GM19452 (cell line): ENCODE measurements around the gene C3AR1.
"Not testable (repeated sequence)": the region's sequence is repeated elsewhere in the genome, so short reads cannot be mapped to it uniquely, and the experiment has no call there.

Experiments used
- ATAC-seq: cut with Tn5 transposase; IDR thresholded peaks from one replicate; pipeline ENCODE4 v1.9.1; 2021; ENCODE audit not compliant: unreplicated experiment

The C3AR1 gene

GRCh38 chr12:8065991-8066594, at the start of gene C3AR1:
Gene C3AR1 (minus strand): TSS chr12:8066359. CDS start chr12:8060185, 6,174 bp downstream.
- peak; percentile 78 for ATAC-seq

- not testable (repeated sequence) for ATAC-seq
These were observed 47.0 kb upstream of the C3AR1 start for GRCh38 chr12:8113117-8113516.

GRCh38 chr12:8108808-8109398, 42.7 kb upstream of the C3AR1 start:
- no peak for ATAC-seq

- ATAC-seq: no peak
These were observed 33.1 kb upstream of the C3AR1 start for GRCh38 chr12:8099235-8099634.

GRCh38 chr12:8096281-8096915, 30.2 kb upstream of the C3AR1 start:
- no peak for ATAC-seq

- no peak for ATAC-seq
These were observed 27.1 kb upstream of the C3AR1 start for GRCh38 chr12:8093291-8093690.

- ATAC-seq: no peak
These were observed 23.6 kb upstream of the C3AR1 start for GRCh38 chr12:8089716-8090115.

- not testable (repeated sequence) for ATAC-seq
These were observed 23.1 kb upstream of the C3AR1 start for GRCh38 chr12:8089277-8089676.

- ATAC-seq: peak; percentile 57
These were observed 22.4 kb upstream of the C3AR1 start for GRCh38 chr12:8088574-8088973.

GRCh38 chr12:8087666-8088065, 21.5 kb upstream of the C3AR1 start:
- ATAC-seq: no peak

GRCh38 chr12:8084351-8084750, 18.2 kb upstream of the C3AR1 start:
- not testable (repeated sequence) for ATAC-seq

- ATAC-seq: no peak
These were observed 16.6 kb upstream of the C3AR1 start for GRCh38 chr12:8082808-8083100.

- no peak for ATAC-seq
These were observed 15.2 kb upstream of the C3AR1 start for GRCh38 chr12:8081251-8081920.

- no peak for ATAC-seq
These were observed 14.0 kb upstream of the C3AR1 start for GRCh38 chr12:8080120-8080519.

- no peak for ATAC-seq
These were observed 12.8 kb upstream of the C3AR1 start for GRCh38 chr12:8078916-8079315.

- no peak for ATAC-seq
These were observed 12.2 kb upstream of the C3AR1 start for GRCh38 chr12:8078398-8078797.

- ATAC-seq: no peak
These were observed 11.0 kb upstream of the C3AR1 start for GRCh38 chr12:8077207-8077606.

GRCh38 chr12:8076366-8076765, 10.2 kb upstream of the C3AR1 start:
- ATAC-seq: no peak

GRCh38 chr12:8075935-8076334, 9.8 kb upstream of the C3AR1 start:
- ATAC-seq: no peak

GRCh38 chr12:8071820-8072219, 5.7 kb upstream of the C3AR1 start:
- not testable (repeated sequence) for ATAC-seq

GRCh38 chr12:8069582-8069981, 3.4 kb upstream of the C3AR1 start:
- ATAC-seq: no peak

GRCh38 chr12:8064131-8064530, 2.0 kb downstream of the C3AR1 start:
- ATAC-seq: no peak
